Measurements from ENCODE around the gene CYP51A1. TPM values are rescaled to one million over a fixed set of nuclear protein-coding genes. Genes with fewer than 3 reads are reported as not detected.
"Not testable (repeated sequence)": the region's sequence is repeated elsewhere in the genome, so short reads cannot be mapped to it uniquely, and the experiment has no call there.

The CYP51A1 gene
- total RNA-seq, 1 donor from 2014 or later: 130 TPM

GRCh38 chr7:92155108-92155739 lies 20.9 kb upstream of the CYP51A1 start:
- no peaks in the 10 kb centered on the region for H3K79me2 ChIP-seq (ENCODE audit: low read depth)
- H3K9me3 ChIP-seq (ENCODE audit: low read depth): no peaks in the 10 kb centered on the region
- no peaks in the 10 kb centered on the region for H3K27me3 Mint-ChIP-seq (ENCODE audit: insufficient read depth, low read depth)
- no peaks in the 10 kb centered on the region for H3F3A ChIP-seq (ENCODE audit: low read depth)
- H3K4me1 ChIP-seq: no peaks in the 10 kb centered on the region
- H3K27ac Mint-ChIP-seq: no peak overlapping the region
- no peaks in the 10 kb centered on the region for H4K20me1 ChIP-seq (ENCODE audit: low read depth)
- no peak overlapping the region for H3K4me3 ChIP-seq
- no peak overlapping the region for H3K4me3 Mint-ChIP-seq
- H3K36me3 Mint-ChIP-seq: no peaks in the 10 kb centered on the region
- no peaks in the 10 kb centered on the region for H3K27me3 ChIP-seq
- H2AFZ ChIP-seq (replicated peaks): no peak overlapping the region
- TF ChIP-seq CTCF (IDR thresholded peaks at IDR 0.05): no peak
- no peak for TF ChIP-seq EZH2phosphoT487 (IDR thresholded peaks at IDR 0.05)
- TF ChIP-seq EZH2 (IDR thresholded peaks at IDR 0.05): no peak
- no peaks in the 10 kb centered on the region for H3K4me1 Mint-ChIP-seq
- DNase-seq (ENCODE audit: low spot score): no peak
- no peak overlapping the region for H3K4me2 ChIP-seq
- no peak overlapping the region for H3K27ac ChIP-seq
- no peaks in the 10 kb centered on the region for H3K9me3 Mint-ChIP-seq
- no peak overlapping the region for H3K9ac ChIP-seq
- H3K36me3 ChIP-seq: no peaks in the 10 kb centered on the region

GRCh38 chr7:92150450-92151017 lies 16.3 kb upstream of the CYP51A1 start:
- Histone ChIP-seq H3K4me3 (no peak overlapping the region), H3K4me1 (no peaks in the 10 kb centered on the region), H3K79me2 (ENCODE audit: low read depth) (no peaks in the 10 kb centered on the region), H3K27me3 (no peaks in the 10 kb centered on the region), H3K36me3 (no peaks in the 10 kb centered on the region), H3K9ac (no peak overlapping the region), H3K9me3 (ENCODE audit: low read depth) (no peaks in the 10 kb centered on the region), H2AFZ (replicated peaks) (no peak overlapping the region), H3K27ac (no peak overlapping the region), H3K4me2 (no peak overlapping the region), H3F3A (ENCODE audit: low read depth) (no peaks in the 10 kb centered on the region), H4K20me1 (ENCODE audit: low read depth) (no peaks in the 10 kb centered on the region)
- Mint-ChIP-seq H3K27ac (no peak overlapping the region), H3K36me3 (no peaks in the 10 kb centered on the region), H3K4me3 (no peak overlapping the region), H3K9me3 (no peaks in the 10 kb centered on the region), H3K4me1 (no peaks in the 10 kb centered on the region), H3K27me3 (ENCODE audit: insufficient read depth, low read depth) (no peaks in the 10 kb centered on the region)
- DNase-seq (ENCODE audit: low spot score): no peak
- TF ChIP-seq EZH2phosphoT487 (IDR thresholded peaks at IDR 0.05) (no peak), CTCF (IDR thresholded peaks at IDR 0.05) (no peak), EZH2 (IDR thresholded peaks at IDR 0.05) (no peak)

DNA sequence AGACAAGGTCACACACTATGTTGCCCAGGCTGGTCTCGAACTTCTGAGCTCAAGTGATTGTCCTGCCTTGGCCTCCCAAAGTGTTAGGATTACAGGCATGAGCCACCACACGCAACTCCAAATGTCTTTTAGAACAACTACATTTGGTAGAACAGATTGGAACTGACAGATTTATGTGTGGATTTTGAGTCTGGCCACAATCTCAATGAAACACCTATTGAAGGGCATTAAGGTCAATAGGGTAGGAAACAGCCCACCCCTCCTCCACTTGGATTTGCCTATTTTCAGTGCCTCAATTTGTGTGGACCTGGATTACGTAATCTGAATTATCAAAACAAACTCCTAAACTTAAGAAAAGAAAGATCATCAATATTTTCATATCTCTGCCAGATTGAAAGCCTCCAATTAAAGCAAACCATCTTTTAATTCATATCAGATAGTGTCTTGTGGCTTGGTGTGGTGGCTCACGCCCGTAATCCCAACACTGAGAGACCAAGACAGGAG lies 15.5 kb upstream of the CYP51A1 start:
- H3K27ac Mint-ChIP-seq: no peak overlapping the region
- Histone ChIP-seq H3K4me1 (no peaks in the 10 kb centered on the region), H3K9me3 (ENCODE audit: low read depth) (no peaks in the 10 kb centered on the region), H3K27ac (no peak overlapping the region), H4K20me1 (ENCODE audit: low read depth) (no peaks in the 10 kb centered on the region), H2AFZ (replicated peaks) (no peak overlapping the region), H3F3A (ENCODE audit: low read depth) (no peaks in the 10 kb centered on the region), H3K9ac (no peak overlapping the region), H3K27me3 (no peaks in the 10 kb centered on the region), H3K4me2 (no peak overlapping the region), H3K4me3 (no peak overlapping the region), H3K36me3 (no peaks in the 10 kb centered on the region), H3K79me2 (ENCODE audit: low read depth) (no peaks in the 10 kb centered on the region)
- no peaks in the 10 kb centered on the region for H3K4me1 Mint-ChIP-seq
- H3K9me3 Mint-ChIP-seq: no peaks in the 10 kb centered on the region
- TF ChIP-seq EZH2 (IDR thresholded peaks at IDR 0.05): no peak
- no peaks in the 10 kb centered on the region for H3K36me3 Mint-ChIP-seq
- DNase-seq (ENCODE audit: low spot score): no peak
- no peak overlapping the region for H3K4me3 Mint-ChIP-seq
- H3K27me3 Mint-ChIP-seq (ENCODE audit: insufficient read depth, low read depth): no peaks in the 10 kb centered on the region

DNA sequence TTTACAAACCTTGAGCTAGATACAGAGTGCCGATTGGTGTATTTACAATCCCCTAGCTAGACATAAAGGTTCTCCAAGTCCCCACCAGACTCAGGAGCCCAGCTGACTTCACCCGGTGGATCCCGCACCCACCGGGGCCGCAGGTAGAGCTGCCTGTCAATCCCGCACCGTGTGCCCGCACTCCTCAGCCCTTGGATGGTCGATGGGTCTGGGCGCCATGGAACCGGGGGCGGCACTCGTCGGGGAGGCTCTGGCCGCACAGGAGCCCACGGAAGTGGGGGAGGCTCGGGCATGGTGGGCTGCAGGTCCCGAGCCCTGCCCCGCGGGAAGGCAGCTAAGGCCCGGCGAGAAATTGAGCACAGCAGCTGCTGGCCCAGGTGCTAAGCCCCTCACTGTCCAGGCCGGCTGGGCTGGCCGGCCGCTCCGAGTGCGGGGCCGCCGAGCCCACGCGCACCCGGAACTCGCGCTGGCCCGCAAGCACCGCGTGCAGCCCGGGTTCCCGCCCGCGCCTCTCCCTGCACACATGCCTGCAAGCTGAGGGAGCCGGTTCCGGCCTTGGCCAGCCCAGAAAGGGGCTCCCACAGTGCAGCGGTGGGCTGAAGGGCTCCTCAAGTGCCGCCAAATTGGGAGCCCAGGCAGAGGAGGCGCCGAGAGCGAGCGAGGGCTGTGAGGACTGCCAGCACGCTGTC lies 9.1 kb upstream of the CYP51A1 start:
- not testable (repeated sequence) for H2AFZ ChIP-seq (replicated peaks); H3F3A ChIP-seq (ENCODE audit: low read depth); H3K9me3 ChIP-seq (ENCODE audit: low read depth); H3K4me2 ChIP-seq; H3K36me3 ChIP-seq; H4K20me1 ChIP-seq (ENCODE audit: low read depth); DNase-seq (ENCODE audit: low spot score); H3K4me3 Mint-ChIP-seq; H3K9ac ChIP-seq; H3K4me1 ChIP-seq; H3K4me1 Mint-ChIP-seq; H3K4me3 ChIP-seq; H3K27ac ChIP-seq; H3K27me3 ChIP-seq; H3K79me2 ChIP-seq (ENCODE audit: low read depth); H3K27ac Mint-ChIP-seq; H3K27me3 Mint-ChIP-seq (ENCODE audit: insufficient read depth, low read depth); H3K36me3 Mint-ChIP-seq
- H3K9me3 Mint-ChIP-seq: peaks cover 14% of the 10 kb centered on the region

GRCh38 chr7:92142791-92143190 lies 8.5 kb upstream of the CYP51A1 start:
- not testable (repeated sequence) for H3K27me3 Mint-ChIP-seq (ENCODE audit: insufficient read depth, low read depth); H3K9ac ChIP-seq; H3K4me1 ChIP-seq; DNase-seq (ENCODE audit: low spot score); H3K9me3 ChIP-seq (ENCODE audit: low read depth); H3K4me3 ChIP-seq; H3K4me2 ChIP-seq; H2AFZ ChIP-seq (replicated peaks); H3K4me1 Mint-ChIP-seq; H4K20me1 ChIP-seq (ENCODE audit: low read depth); H3K79me2 ChIP-seq (ENCODE audit: low read depth); H3K27ac ChIP-seq; H3K36me3 ChIP-seq; H3K4me3 Mint-ChIP-seq; H3F3A ChIP-seq (ENCODE audit: low read depth); H3K27ac Mint-ChIP-seq; H3K27me3 ChIP-seq; H3K36me3 Mint-ChIP-seq
- peaks cover 14% of the 10 kb centered on the region for H3K9me3 Mint-ChIP-seq

Data from neural progenitor cell (in vitro differentiated cells).